Activated CD4-positive, alpha-beta T cell treated with anti-CD3 and anti-CD28 coated beads for 24 hours (primary cell): ENCODE data around the gene RRP7A.
"Not testable (repeated sequence)": the region's sequence is repeated elsewhere in the genome, so short reads cannot be mapped to it uniquely, and the experiment has no call there.

ENCODE experiments used
- DNase-seq, 2 donors: peaks; one replicate each; pipeline ENCODE4 v3.0.0-alpha.2; 2020; ENCODE audit warnings: low read depth in 2 of 2

The RRP7A gene

GRCh38 chr22:42519525-42520401 lies at the start of gene RRP7A:
Gene RRP7A (minus strand): TSS chr22:42519796. CDS start chr22:42519786, 10 bp downstream.
- DNase-seq, result peak; percentile 74 to 79

GRCh38 chr22:42567950-42568349 lies 48.4 kb upstream of the RRP7A start:
- not testable (repeated sequence) for DNase-seq

- no peak for DNase-seq
Observed at GRCh38 chr22:42565956-42566355, 46.4 kb upstream of the RRP7A start.

GRCh38 chr22:42564699-42565098 lies 45.1 kb upstream of the RRP7A start:
- no peak for DNase-seq

GRCh38 chr22:42563943-42564342 lies 44.3 kb upstream of the RRP7A start:
- DNase-seq, result not testable (repeated sequence)

- DNase-seq, result no peak
Observed at GRCh38 chr22:42562684-42563083, 43.1 kb upstream of the RRP7A start.

- no peak for DNase-seq
Observed at GRCh38 chr22:42562279-42562678, 42.7 kb upstream of the RRP7A start.

GRCh38 chr22:42561856-42562255 lies 42.3 kb upstream of the RRP7A start:
- no peak for DNase-seq

- DNase-seq, result no peak
Observed at GRCh38 chr22:42560781-42561180, 41.2 kb upstream of the RRP7A start.

GRCh38 chr22:42560381-42560780 lies 40.8 kb upstream of the RRP7A start:
- no peak for DNase-seq

- DNase-seq, result peak; percentile 67 to 81
Observed at GRCh38 chr22:42553475-42554361, 34.1 kb upstream of the RRP7A start, which contains the start of gene SERHL2. Gene SERHL2 (plus strand): TSS chr22:42553956. CDS start chr22:42554021, 65 bp downstream.

GRCh38 chr22:42552294-42552647 lies 32.7 kb upstream of the RRP7A start:
- not testable (repeated sequence) for DNase-seq

GRCh38 chr22:42549331-42550060 lies 29.9 kb upstream of the RRP7A start:
- DNase-seq, result no peak

- no peak for DNase-seq
Observed at GRCh38 chr22:42548597-42549330, 29.2 kb upstream of the RRP7A start.

GRCh38 chr22:42548126-42548525 lies 28.5 kb upstream of the RRP7A start:
- not testable (repeated sequence) for DNase-seq

GRCh38 chr22:42547562-42547961 lies 28.0 kb upstream of the RRP7A start:
- no peak for DNase-seq

- DNase-seq, result no peak
Observed at GRCh38 chr22:42544686-42545085, 25.1 kb upstream of the RRP7A start.

- not testable (repeated sequence) for DNase-seq
Observed at GRCh38 chr22:42539236-42539771, 19.7 kb upstream of the RRP7A start.

- not testable (repeated sequence) for DNase-seq
Observed at GRCh38 chr22:42537199-42537831, 17.7 kb upstream of the RRP7A start.

GRCh38 chr22:42536634-42537033 lies 17.0 kb upstream of the RRP7A start:
- DNase-seq, result not testable (repeated sequence)
